Kidney (tissue), 14 donors: ENCODE measurements around the gene FIG4. TPM values are rescaled to one million over a fixed set of nuclear protein-coding genes. Genes with fewer than 3 reads are reported as not detected.
"Not testable (repeated sequence)": the region's sequence is repeated elsewhere in the genome, so short reads cannot be mapped to it uniquely, and the experiment has no call there.

Source experiments
- DNase-seq, 5 donors: peaks; one replicate each; pipeline ENCODE4 v3.0.0-alpha.2; 2013 to 2020
- FAIRE-seq: peaks from 2 replicates; lab custom pipeline; 2012; peaks lifted over from hg19 to GRCh38; lab: Jason Lieb, UNC
- H3K27ac ChIP-seq, 2 donors: one replicate each; pipeline ENCODE4 v1.7.0; 2013; ENCODE audit warnings: low read depth in 2 of 2, low read length in 2 of 2, inconsistent platforms in 1 of 2
- H3K27me3 ChIP-seq: one replicate; pipeline ENCODE4 v1.7.1; 2013; ENCODE audit warnings: low read length, inconsistent platforms; ENCODE audit not compliant: control insufficient read depth, insufficient read depth
- H3K36me3 ChIP-seq, 3 donors: one replicate each; pipeline versions ENCODE4 v1.7.0 to v1.7.1; 2013; ENCODE audit warnings: low read length in 3 of 3, control low read depth in 1 of 3, inconsistent platforms in 1 of 3; ENCODE audit not compliant: insufficient read depth in 3 of 3, control insufficient read depth in 2 of 3
- H3K4me1 ChIP-seq, 3 donors: one replicate each; pipeline versions ENCODE4 v1.7.0 to v1.7.1; 2013; ENCODE audit warnings: low read length in 3 of 3, inconsistent platforms in 1 of 3, low read depth in 1 of 3; ENCODE audit not compliant: control insufficient read depth in 2 of 3, insufficient read depth in 2 of 3
- H3K4me3 ChIP-seq, 3 donors: one replicate each; pipeline versions ENCODE4 v1.7.0 to v1.8.1; 2013; ENCODE audit warnings: low read length in 3 of 3, control low read depth in 1 of 3, inconsistent platforms in 1 of 3
- H3K9ac ChIP-seq, 3 donors: one replicate each; pipeline versions ENCODE4 v1.7.0 to v1.7.1; 2013; ENCODE audit warnings: low read length in 3 of 3, control low read depth in 1 of 3, inconsistent platforms in 1 of 3
- H3K9me3 ChIP-seq, 3 donors: one replicate each; pipeline versions ENCODE4 v1.7.0 to v1.7.1; 2013; ENCODE audit warnings: low read length in 3 of 3, control low read depth in 1 of 3, inconsistent platforms in 1 of 3; ENCODE audit not compliant: control insufficient read depth in 2 of 3, insufficient read depth in 1 of 3
- CTCF ChIP-seq: IDR thresholded peaks from 3 replicates; pipeline ENCODE4 v1.5.1; 2012; ENCODE audit warnings: mild to moderate bottlenecking, moderate library complexity, borderline replicate concordance; ENCODE audit not compliant: insufficient read depth; ENCODE audit errors: extremely low read depth
- intact Hi-C: fragments of 100-400 bp; cut with DNase I; formaldehyde crosslinking; loops from one replicate; pipeline ENCODE4 v1.11.1; 2022
- polyA plus RNA-seq: library from polyadenylated mRNA; stranded (reverse); fragments of 350-450 nt; fragmentation: Illumina TruSeq; extraction: RNeasy Lipid Tissue Mini Kit (QIAGEN cat#74804); gene quantifications from one replicate; pipeline ENCODE4 v1.2.3, GENCODE V29; 2014; ENCODE audit warnings: low read depth, low replicate concordance; ENCODE audit not compliant: insufficient read depth
- total RNA-seq: library from RNA; stranded (reverse); fragmentation: NEBNext Ultra II Directional; extraction: Animal tissue kit (Norgen Biotek cat#: 25700); gene quantifications from one replicate; pipeline ENCODE4 v1.2.1, GENCODE V29; 2021
- donor health status: control.
- donor health status: control.
- donor health status: control.
- donor health status: control.
- donor health status: control.
- donor health status: DM: yes; HTN: yes; CAD: no.
- donor health status: Normal renal cell carcinoma (clear cell type).

Gene FIG4
- total and polyA plus RNA-seq, 2 donors from 2014 or later: 13.1 to 17.8 TPM

DNA sequence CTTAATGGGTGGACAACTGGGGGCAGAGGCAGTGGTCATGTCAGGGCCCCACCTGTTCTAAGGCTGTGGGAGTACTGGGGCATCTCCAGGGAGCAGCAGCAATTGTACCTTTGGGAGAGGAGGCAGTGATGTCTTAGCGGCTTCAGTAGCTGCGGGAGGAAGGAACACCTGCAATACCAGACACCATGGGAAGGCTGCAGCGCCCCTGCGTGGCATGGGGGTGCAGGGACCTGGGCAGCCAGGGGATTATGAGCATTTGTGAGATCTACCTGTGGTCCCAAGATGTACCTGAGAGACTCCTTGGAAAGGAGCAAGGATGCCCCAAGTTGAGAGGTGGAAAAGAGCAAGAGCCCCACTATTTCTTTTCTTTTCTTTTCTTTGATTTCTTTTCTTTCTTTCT, 174.9 kb downstream of the FIG4 start:
- TF ChIP-seq CTCF: no peak
- H3K4me3 ChIP-seq: no peak overlapping the region
- H3K9me3 ChIP-seq: peaks cover 0 to 4% (median 0%) of the 10 kb centered on the region in 3 donors
- H3K4me1 ChIP-seq: peaks cover 0 to 9% (median 5%) of the 10 kb centered on the region in 3 donors
- no peak overlapping the region for H3K27ac ChIP-seq
- H3K9ac ChIP-seq: no peak overlapping the region
- H3K36me3 ChIP-seq: no peaks in the 10 kb centered on the region
- intact Hi-C loops: no loop called here
- no peak for FAIRE-seq
- DNase-seq: no peak
- no peaks in the 10 kb centered on the region for H3K27me3 ChIP-seq

DNA sequence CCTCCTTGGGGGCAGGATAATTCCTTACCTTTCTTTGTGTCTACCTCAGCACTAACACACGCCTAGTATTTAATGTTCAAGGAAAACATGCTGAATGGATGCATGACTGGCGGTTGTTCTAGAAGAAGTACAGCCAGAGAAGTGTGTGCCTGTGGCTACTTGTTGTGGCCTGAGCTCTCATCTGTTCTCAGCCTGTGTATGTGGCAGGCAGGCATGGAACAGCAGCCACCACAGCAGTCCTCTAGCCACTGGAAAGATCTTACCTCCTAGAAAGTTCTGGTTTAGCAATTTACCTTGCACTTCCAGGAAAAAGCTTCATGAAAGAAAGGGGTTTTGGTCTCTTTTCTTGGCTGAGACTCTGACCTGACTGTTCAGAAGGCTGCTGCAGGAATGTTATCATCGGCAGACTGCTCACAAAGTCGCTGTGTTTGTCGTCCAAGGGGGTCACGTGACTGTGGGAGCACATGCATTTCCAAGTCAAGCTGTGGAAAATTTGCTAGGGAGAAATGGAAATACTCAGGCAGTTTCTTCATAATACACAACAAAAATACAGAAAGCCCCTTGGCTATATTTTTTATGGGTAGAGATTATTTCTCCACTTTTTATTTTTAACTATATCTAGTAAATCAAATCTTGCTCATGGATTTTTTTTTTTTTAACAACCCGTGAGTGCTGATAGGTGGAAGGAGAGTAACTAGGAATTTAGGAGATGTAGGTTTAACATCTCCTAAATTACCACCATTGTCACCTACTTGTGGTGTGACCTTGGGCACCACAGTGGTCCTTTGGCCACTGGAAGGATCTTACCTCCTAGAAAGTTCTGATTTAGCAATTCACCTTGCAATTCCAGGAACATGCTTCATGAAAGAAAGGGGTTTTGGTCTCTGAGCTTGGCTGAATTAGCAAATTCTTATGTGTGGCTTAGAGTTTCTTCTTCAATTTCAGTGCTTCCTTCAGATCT, 176.2 kb downstream of the FIG4 start:
- H3K27ac ChIP-seq: peak overlapping the region; percentile 2 to 37
- TF ChIP-seq CTCF: no peak
- no peaks in the 10 kb centered on the region for H3K36me3 ChIP-seq
- peaks cover 0 to 9% (median 5%) of the 10 kb centered on the region in 3 donors for H3K4me1 ChIP-seq
- peak overlapping the region in 1 of 3 donors; percentile 2 for H3K9ac ChIP-seq
- intact Hi-C loops: no loop called here
- H3K27me3 ChIP-seq: no peaks in the 10 kb centered on the region
- peaks cover 0 to 2% (median 0%) of the 10 kb centered on the region in 3 donors for H3K9me3 ChIP-seq
- H3K4me3 ChIP-seq: no peak overlapping the region
- DNase-seq (peak in 3 of 5 donors; percentile 35 to 73 (median 42)), FAIRE-seq (no peak)

GRCh38 chr6:109867970-109868358, 176.9 kb downstream of the FIG4 start:
- intact Hi-C loops: no loop called here
- peak overlapping the region in 1 of 2 donors; percentile 37 for H3K27ac ChIP-seq
- no peak overlapping the region for H3K4me3 ChIP-seq
- FAIRE-seq: no peak
- H3K9ac ChIP-seq: no peak overlapping the region
- H3K27me3 ChIP-seq: no peaks in the 10 kb centered on the region
- H3K9me3 ChIP-seq: no peaks in the 10 kb centered on the region
- H3K4me1 ChIP-seq: peaks cover 0 to 9% (median 5%) of the 10 kb centered on the region in 3 donors
- no peaks in the 10 kb centered on the region for H3K36me3 ChIP-seq
- TF ChIP-seq CTCF: no peak
- DNase-seq: peak in 1 of 5 donors; percentile 12

DNA sequence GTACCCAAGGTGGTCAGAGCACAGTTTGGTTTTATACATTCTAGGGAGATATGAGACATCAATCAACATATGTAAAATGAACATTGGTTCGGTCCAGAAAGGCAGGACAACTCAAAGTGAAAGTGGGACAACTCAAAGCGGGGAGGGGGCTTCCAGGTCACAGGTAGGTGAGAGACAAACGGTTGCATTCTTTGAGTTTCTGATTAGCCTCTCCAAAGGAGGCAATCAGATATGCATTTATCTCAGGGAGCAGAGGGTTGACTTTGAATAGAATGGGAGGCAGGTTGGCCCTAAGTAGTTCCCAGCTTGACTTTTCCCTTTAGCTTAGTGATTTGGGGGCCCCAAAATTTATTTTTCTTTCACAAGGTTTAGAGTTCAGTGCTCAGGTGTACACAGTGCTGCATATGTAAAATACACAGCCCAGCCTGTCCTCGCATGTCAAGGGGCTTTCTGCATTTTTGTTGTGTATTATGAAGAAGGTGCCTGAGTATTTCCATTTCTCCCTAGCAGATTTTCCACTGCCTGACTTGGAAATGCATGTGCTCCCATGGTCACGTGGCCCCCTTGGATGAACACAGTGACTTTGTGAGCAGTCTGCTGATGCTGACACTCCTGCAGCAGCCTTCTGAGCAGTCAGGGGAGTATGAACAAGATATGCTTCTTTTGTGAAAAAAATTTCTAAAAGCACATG, 178.4 kb downstream of the FIG4 start:
- H3K27ac ChIP-seq, H3K4me3 ChIP-seq, intact Hi-C loops, H3K27me3 ChIP-seq, H3K9me3 ChIP-seq, H3K9ac ChIP-seq, FAIRE-seq, H3K4me1 ChIP-seq, H3K36me3 ChIP-seq: not testable (repeated sequence)
- DNase-seq: peak in 2 of 5 donors; percentile 21 to 63
